LNCAP (cell line): ENCODE results near the gene SCFD1.

Source experiments
- CTCF ChIP-seq: fragments of 450-650 bp; IDR thresholded peaks from 2 replicates; pipeline ENCODE4 v1.5.1; 2017; ENCODE audit warnings: mild to moderate bottlenecking

The SCFD1 gene

GRCh38 chr14:30584058-30584630 lies 38.0 kb upstream of the SCFD1 start:
- TF ChIP-seq CTCF = no peak

- no peak for TF ChIP-seq CTCF
These were observed 36.9 kb upstream of the SCFD1 start for GRCh38 chr14:30585204-30585603.

GRCh38 chr14:30587141-30587540 lies 35.0 kb upstream of the SCFD1 start:
- no peak for TF ChIP-seq CTCF

- TF ChIP-seq CTCF = no peak
These were observed 33.2 kb upstream of the SCFD1 start for GRCh38 chr14:30588873-30589272.

- no peak for TF ChIP-seq CTCF
These were observed 25.2 kb upstream of the SCFD1 start for GRCh38 chr14:30596935-30597334.

- TF ChIP-seq CTCF = no peak
These were observed 24.6 kb upstream of the SCFD1 start for GRCh38 chr14:30597504-30597903.

GRCh38 chr14:30600922-30601918 lies 20.9 kb upstream of the SCFD1 start:
- TF ChIP-seq CTCF = no peak
